H1 (cell line): ENCODE results near the gene SRRM3. TPM values are rescaled to one million over a fixed set of nuclear protein-coding genes. Genes with fewer than 3 reads are reported as not detected.

Experiments
- CTCF ChIA-PET: fragments of 300-600 bp; sonication (Branson Sonifier 250); formaldehyde crosslinking; loops from one replicate; lab custom pipeline; 2021; ENCODE audit not compliant: partially characterized antibody; lab: Charles Lee
- POLR2A ChIA-PET: fragments of 300-600 bp; sonication (Branson Sonifier 250); formaldehyde crosslinking; loops from one replicate; lab custom pipeline; 2021; ENCODE audit warnings: inconsistent platforms; ENCODE audit not compliant: partially characterized antibody; lab: Charles Lee
- DNase-seq, 2 experiments: peaks; one replicate each; pipeline versions ENCODE4 v3.0.0 to v3.0.0-alpha.2; 2010 to 2022; ENCODE audit warnings: low spot score in 2 of 2, low read depth in 1 of 2, mixed read lengths in 1 of 2
- FAIRE-seq: peaks from 2 replicates; lab custom pipeline; 2011; peaks lifted over from hg19 to GRCh38; lab: Jason Lieb, UNC
- H2AFZ ChIP-seq: 2 replicates; pipeline ENCODE4 v1.8.1; 2012; ENCODE audit warnings: low read length, inconsistent platforms
- H2AK5ac ChIP-seq: 2 replicates; pipeline ENCODE4 v1.6.1; 2013; ENCODE audit warnings: low read depth, low read length
- H2BK120ac ChIP-seq: replicated peaks from 2 replicates; pipeline ENCODE3; 2013; ENCODE audit warnings: low read depth, low read length, inconsistent platforms
- H2BK12ac ChIP-seq: 2 replicates; pipeline ENCODE4 v1.6.1; 2013; ENCODE audit warnings: low read depth, low read length
- H2BK15ac ChIP-seq: 2 replicates; pipeline ENCODE4 v1.6.1; 2013; ENCODE audit warnings: low read length
- H2BK20ac ChIP-seq: 2 replicates; pipeline ENCODE4 v1.6.1; 2013; ENCODE audit warnings: low read length
- H2BK5ac ChIP-seq: 2 replicates; pipeline ENCODE4 v1.6.1; 2013; ENCODE audit warnings: low read depth, low read length
- H3K14ac ChIP-seq: 2 replicates; pipeline ENCODE4 v1.6.1; 2013; ENCODE audit warnings: inconsistent platforms; ENCODE audit not compliant: insufficient read length
- H3K18ac ChIP-seq: 2 replicates; pipeline ENCODE4 v1.6.1; 2013; ENCODE audit warnings: low read length; ENCODE audit errors: extremely low read depth
- H3K23ac ChIP-seq: 2 replicates; pipeline ENCODE4 v1.6.1; 2013; ENCODE audit warnings: inconsistent platforms; ENCODE audit not compliant: insufficient read length
- H3K23me2 ChIP-seq: 2 replicates; pipeline ENCODE4 v1.6.1; 2013; ENCODE audit warnings: low read depth, low read length
- H3K27ac ChIP-seq: 2 replicates; pipeline ENCODE4 v1.6.1; 2011; ENCODE audit warnings: low read depth, low read length, inconsistent platforms
- H3K27me3 ChIP-seq, 4 experiments: replicated peaks in 1 of 4; 1 replicate in 1 of 4; 2 replicates in 3 of 4; pipeline versions ENCODE4 v1.6.1 to v1.8.1; 2011 to 2013; ENCODE audit warnings: low read length in 3 of 4, mild to moderate bottlenecking in 3 of 4, inconsistent platforms in 2 of 4, mixed read lengths in 2 of 4, moderate library complexity in 1 of 4; ENCODE audit not compliant: control insufficient read depth in 3 of 4, insufficient read depth in 3 of 4; ENCODE audit errors: extremely low read depth in 1 of 4
- H3K36me3 ChIP-seq, 4 experiments: 2 replicates each; pipeline versions ENCODE4 v1.6.1 to v1.8.1; 2011 to 2013; ENCODE audit warnings: mild to moderate bottlenecking in 4 of 4, low read length in 3 of 4, moderate library complexity in 2 of 4, control low read depth in 1 of 4, inconsistent platforms in 1 of 4; ENCODE audit not compliant: insufficient read depth in 4 of 4, control insufficient read depth in 2 of 4
- H3K4ac ChIP-seq: replicated peaks from 2 replicates; pipeline ENCODE3; 2013; ENCODE audit warnings: low read length, low read depth, mixed read lengths, inconsistent platforms; ENCODE audit not compliant: insufficient read length
- H3K4me1 ChIP-seq, 4 experiments: replicated peaks in 1 of 4; 1 replicate in 1 of 4; 2 replicates in 3 of 4; pipeline versions ENCODE4 v1.6.1 to v1.8.1; 2011 to 2013; ENCODE audit warnings: low read length in 3 of 4, inconsistent platforms in 2 of 4, mixed read lengths in 1 of 4; ENCODE audit not compliant: insufficient read depth in 4 of 4, control insufficient read depth in 3 of 4
- H3K4me2 ChIP-seq, 2 experiments: 2 replicates each; pipeline versions ENCODE4 v1.6.1 to v1.8.1; 2011 to 2013; ENCODE audit warnings: low read depth in 2 of 2, low read length in 2 of 2, control low read depth in 1 of 2, inconsistent platforms in 1 of 2, mild to moderate bottlenecking in 1 of 2; ENCODE audit not compliant: insufficient read depth in 1 of 2
- H3K4me3 ChIP-seq, 4 experiments: fragments of 200-600, 300-600 bp in 1 of 4; sonication (generic), shearing (Covaris generic), sonication (Bioruptor Twin) in 1 of 4; 2 replicates each; pipeline versions ENCODE4 v1.5.1 to v1.8.1; 2011 to 2016; ENCODE audit warnings: low read length in 4 of 4, low read depth in 3 of 4, control low read depth in 2 of 4, inconsistent platforms in 2 of 4, mild to moderate bottlenecking in 2 of 4, mixed read lengths in 1 of 4, moderate library complexity in 1 of 4; ENCODE audit not compliant: insufficient read depth in 2 of 4; ENCODE audit errors: extremely low read depth in 1 of 4
- H3K56ac ChIP-seq: replicated peaks from 2 replicates; pipeline ENCODE3; 2013; ENCODE audit warnings: low read depth, mild to moderate bottlenecking, mixed read lengths, low read length, inconsistent platforms; ENCODE audit not compliant: insufficient read length
- H3K79me1 ChIP-seq: 2 replicates; pipeline ENCODE4 v1.6.1; 2013; ENCODE audit warnings: low read depth, low read length, control low read depth
- H3K79me2 ChIP-seq, 2 experiments: 2 replicates each; pipeline versions ENCODE4 v1.6.1 to v1.8.1; 2012 to 2013; ENCODE audit warnings: low read length in 2 of 2, mild to moderate bottlenecking in 2 of 2, inconsistent platforms in 1 of 2; ENCODE audit not compliant: insufficient read depth in 2 of 2, control insufficient read depth in 1 of 2
- H3K9ac ChIP-seq, 4 experiments: replicated peaks in 1 of 4; 1 replicate in 1 of 4; 2 replicates in 3 of 4; pipeline versions ENCODE4 v1.6.1 to v1.8.1; 2011 to 2013; ENCODE audit warnings: low read depth in 3 of 4, low read length in 3 of 4, control low read depth in 2 of 4, mild to moderate bottlenecking in 2 of 4, moderate library complexity in 2 of 4, inconsistent platforms in 1 of 4; ENCODE audit errors: extremely low read depth in 1 of 4
- H3K9me3 ChIP-seq, 2 experiments: 2 replicates each; pipeline versions ENCODE4 v1.6.1 to v1.8.1; 2012 to 2013; ENCODE audit warnings: mild to moderate bottlenecking in 2 of 2, moderate library complexity in 2 of 2, control low read depth in 1 of 2, inconsistent platforms in 1 of 2, low read depth in 1 of 2, low read length in 1 of 2, mixed read lengths in 1 of 2; ENCODE audit not compliant: insufficient read depth in 2 of 2
- H4K20me1 ChIP-seq, 2 experiments: replicated peaks in 1 of 2; 2 replicates each; pipeline versions ENCODE3 to v1.8.1; 2011 to 2013; ENCODE audit warnings: inconsistent platforms in 2 of 2, low read length in 2 of 2, mild to moderate bottlenecking in 1 of 2; ENCODE audit not compliant: insufficient read depth in 2 of 2, control insufficient read depth in 1 of 2
- H4K5ac ChIP-seq: 2 replicates; pipeline ENCODE4 v1.6.1; 2013; ENCODE audit warnings: low read length, low read depth, mixed read lengths, inconsistent platforms; ENCODE audit not compliant: insufficient read length
- H4K8ac ChIP-seq: 2 replicates; pipeline ENCODE4 v1.8.0; 2013; ENCODE audit warnings: mild to moderate bottlenecking, moderate library complexity, low read length, inconsistent platforms; ENCODE audit not compliant: insufficient read depth; ENCODE audit errors: extremely low read depth
- H4K91ac ChIP-seq: replicated peaks from 2 replicates; pipeline ENCODE3; 2013; ENCODE audit warnings: low read length, mixed read lengths, inconsistent platforms; ENCODE audit not compliant: insufficient read length
- ATF3 ChIP-seq: IDR thresholded peaks from 2 replicates; pipeline ENCODE4 v1.6.1; 2011; ENCODE audit warnings: low read depth, mild to moderate bottlenecking, low read length; ENCODE audit not compliant: insufficient read depth
- BACH1 ChIP-seq: IDR thresholded peaks from 2 replicates; pipeline ENCODE4 v1.6.1; 2012; ENCODE audit warnings: low read length, improper control_type of control experiment
- CBX8 ChIP-seq: fragments of 300-800, 300-1000 bp; sonication (generic); IDR thresholded peaks from 2 replicates; pipeline ENCODE4 v1.7.1; 2016; ENCODE audit warnings: low read depth, low read length, borderline replicate concordance
- EP300 ChIP-seq, 2 experiments: IDR thresholded peaks; 1 replicate in 1 of 2; 2 replicates in 1 of 2; pipeline ENCODE4 v1.6.1; 2011 to 2012; ENCODE audit warnings: low read depth in 2 of 2, low read length in 2 of 2, mild to moderate bottlenecking in 2 of 2, borderline replicate concordance in 1 of 2, inconsistent platforms in 1 of 2, moderate library complexity in 1 of 2
- NRF1 ChIP-seq: IDR thresholded peaks from 2 replicates; pipeline ENCODE4 v1.6.1; 2011; ENCODE audit warnings: mild to moderate bottlenecking, low read depth, low read length, improper control_type of control experiment
- POLR2A ChIP-seq, 2 experiments: IDR thresholded peaks; 1 replicate in 1 of 2; 2 replicates in 1 of 2; pipeline ENCODE4 v1.6.1; 2011; ENCODE audit warnings: low read depth in 2 of 2, low read length in 2 of 2, mild to moderate bottlenecking in 2 of 2; ENCODE audit errors: control extremely low read depth in 1 of 2
- RNF2 ChIP-seq: fragments of 200-900, 300-1000 bp; sonication (generic); IDR thresholded peaks from 2 replicates; pipeline ENCODE4 v1.7.1; 2016; ENCODE audit warnings: borderline replicate concordance, low read depth, mild to moderate bottlenecking, antibody characterized with exemption, low read length; ENCODE audit not compliant: poor library complexity, severe bottlenecking; ENCODE audit errors: missing control alignments
- WGBS, 2 experiments: shearing (Covaris generic) in 1 of 2; methylation state at CpG; one replicate each; pipeline versions ENCODE4 v1.1.6 to v1.1.7; 2013 to 2015; ENCODE audit warnings: low lambda C conversion rate in 2 of 2, mixed read lengths in 2 of 2, inconsistent platforms in 1 of 2, low coverage in 1 of 2, missing lambda C conversion rate in 1 of 2; ENCODE audit not compliant: insufficient replicate concordance in 2 of 2, insufficient coverage in 1 of 2, insufficient read length in 1 of 2; ENCODE audit errors: extremely low coverage in 1 of 2, missing lambda C conversion rate in 1 of 2; 5-methylcytosine and 5-hydroxymethylcytosine counted together
- polyA plus RNA-seq, 7 experiments: library from polyadenylated mRNA; depleted of rRNA in 3 of 7; stranded (reverse) in 5 of 7; unstranded in 2 of 7; fragments of >200 nt in 5 of 7; fragments of 200-250 nt in 2 of 7; gene quantifications; 1 replicate in 5 of 7; 2 replicates in 1 of 7; 4 replicates in 1 of 7; pipeline versions ENCODE4 v1.2.1 to v1.2.3, GENCODE V29; 2011 to 2013; ENCODE audit warnings: missing spikeins in 2 of 7, mixed read lengths in 2 of 7
- total RNA-seq: library from RNA; stranded (reverse); fragmentation: NEBNext Ultra II Directional; extraction: Animal tissue kit (Norgen Biotek cat#: 25700); gene quantifications from 2 replicates; pipeline ENCODE4 v1.2.1, GENCODE V29; 2021

SRRM3 gene
- total and polyA plus RNA-seq, 2 of the 8 experiments (the other 6 are each of a cell fraction or from before 2014, with no cell fraction given), result 10.4 to 17.4 TPM

GRCh38 chr7:76179686-76180085 is 22.0 kb upstream of the SRRM3 start:
- Histone ChIP-seq H3K4me3 (no peak overlapping the region), H4K5ac (no peak overlapping the region), H3K18ac (no peak overlapping the region; the same call in 1 of the 2 replicates), H3K23ac (no peak overlapping the region), H3K36me3 (no peaks in the 10 kb centered on the region), H4K20me1 (no peaks in the 10 kb centered on the region), H3K9me3 (no peaks in the 10 kb centered on the region), H3K56ac (no peak overlapping the region), H4K8ac (no peak overlapping the region), H3K4me1 (peaks cover 0 to 3% (median 1%) of the 10 kb centered on the region in 4 experiments; a peak in 3 of 7 replicates), H3K27ac (no peak overlapping the region), H3K23me2 (no peaks in the 10 kb centered on the region), H2BK15ac (no peak overlapping the region), H3K27me3 (no peaks in the 10 kb centered on the region), H3K79me2 (no peaks in the 10 kb centered on the region), H3K14ac (no peak overlapping the region), H2AFZ (no peak overlapping the region), H2BK20ac (no peak overlapping the region), H2BK12ac (no peak overlapping the region), H3K4ac (no peak overlapping the region), H2BK120ac (no peak overlapping the region), H3K9ac (no peak overlapping the region), H2BK5ac (no peak overlapping the region), H3K4me2 (no peak overlapping the region), H2AK5ac (no peak overlapping the region), H4K91ac (no peak overlapping the region), H3K79me1 (no peaks in the 10 kb centered on the region)
- 90% methylated on average over 10 of the region's 10 CpGs; no CpG with 5 or more reads in 1 of the 2 experiments for WGBS, 2 experiments
- no peak for DNase-seq
- no peak for FAIRE-seq
- ChIA-PET POLR2A (interaction anchor here (2.0 to 3.6 kb wide), 2 partner anchors 55 to 84 kb away, joined by 8 to 13 read pairs; no protein-coding TSS in a partner anchor), CTCF (interaction anchor here (2.3 to 8.0 kb wide), 8 partner anchors 16 to 138 kb away, joined by 14 to 155 read pairs (median 21); partner anchors contain the start of gene SRRM3)
- TF ChIP-seq BACH1, result no peak
- TF ChIP-seq RNF2, result no peak
- no peak for TF ChIP-seq ATF3
- TF ChIP-seq NRF1, result no peak
- TF ChIP-seq EP300 (IDR thresholded peaks at IDR 0.05; ENCODE audit: borderline replicate concordance in 1 of 2, low read depth in 2 of 2, low read length in 2 of 2), result no peak
- TF ChIP-seq CBX8, result no peak
- no peak for TF ChIP-seq POLR2A (IDR thresholded peaks at IDR 0.05; ENCODE audit: control extremely low read depth in 1 of 2, low read depth in 2 of 2, low read length in 2 of 2)
